Sciatic nerve (tissue), 2 donors: ENCODE data around the gene PTPN20. TPM values are rescaled to one million over a fixed set of nuclear protein-coding genes. Genes with fewer than 3 reads are reported as not detected.

Experiments
- ATAC-seq: fragments of 200-7000 bp; cut with Tn5 transposase; one replicate; pipeline ENCODE4 v1.9.1; 2020; ENCODE audit warnings: mild to moderate bottlenecking, moderate library complexity
- DNase-seq: peaks from one replicate; pipeline ENCODE4 v3.0.0-alpha.2; 2020; ENCODE audit warnings: low spot score
- intact Hi-C: fragments of 100-400 bp; cut with DNase I; formaldehyde crosslinking; loops from one replicate; pipeline ENCODE4 v1.14.2; 2022
- total RNA-seq: library from RNA; stranded (reverse); fragmentation: NEBNext Ultra II Directional; extraction: Animal tissue kit (Norgen Biotek cat#: 25700); gene quantifications from one replicate; pipeline ENCODE4 v1.2.1, GENCODE V29; 2021
- donor health status: DM: no; HTN: no; CAD: no.
- donor health status: DM: no; HTN: no; CAD: no.

PTPN20 gene
- total RNA-seq, 1 donor from 2014 or later = 5.3 TPM

GRCh38 chr10:47028466-47028865, 117.2 kb downstream of the PTPN20 start:
- DNase-seq = peak; percentile 38
- ATAC-seq = no peak
- intact Hi-C loops = no loop called here

GRCh38 chr10:47029181-47030009, 118.2 kb downstream of the PTPN20 start:
- intact Hi-C loops = no loop called here
- ATAC-seq = no peak

GRCh38 chr10:47030191-47030703, 119.0 kb downstream of the PTPN20 start:
- intact Hi-C loops = no loop called here
- DNase-seq = peak; percentile 48
- peak; percentile 43 for ATAC-seq

More at GRCh38 chr10:47029181-47030009, 118.2 kb downstream of the PTPN20 start:
- DNase-seq = peak; percentile 44

GRCh38 chr10:47031211-47031900, 120.1 kb downstream of the PTPN20 start:
- peak; percentile 61 for DNase-seq
- peak; percentile 58 for ATAC-seq
- intact Hi-C loops = no loop called here

- DNase-seq = peak; percentile 53
- intact Hi-C loops = no loop called here
- peak; percentile 79 for ATAC-seq
These were observed 120.8 kb downstream of the PTPN20 start for GRCh38 chr10:47031901-47032465.

- intact Hi-C loops = no loop called here
- DNase-seq (peak; percentile 18), ATAC-seq (no peak)
These were observed 121.9 kb downstream of the PTPN20 start for GRCh38 chr10:47033081-47033480.

- DNase-seq (peak; percentile 42), ATAC-seq (no peak)
- intact Hi-C loops = no loop called here
These were observed 122.5 kb downstream of the PTPN20 start for GRCh38 chr10:47033541-47034270.

GRCh38 chr10:47034441-47035051, 123.3 kb downstream of the PTPN20 start:
- DNase-seq (peak; percentile 27), ATAC-seq (no peak)
- intact Hi-C loops = no loop called here

GRCh38 chr10:47035171-47035818, 124.1 kb downstream of the PTPN20 start:
- ATAC-seq = no peak
- intact Hi-C loops = no loop called here
- peak; percentile 25 for DNase-seq

GRCh38 chr10:47035819-47036337, 124.7 kb downstream of the PTPN20 start:
- peak; percentile 28 for DNase-seq
- ATAC-seq = no peak
- intact Hi-C loops = no loop called here

GRCh38 chr10:47036771-47037170, 125.5 kb downstream of the PTPN20 start:
- DNase-seq = peak; percentile 21
- intact Hi-C loops = no loop called here

GRCh38 chr10:47037654-47038425, 126.6 kb downstream of the PTPN20 start:
- DNase-seq = peak; percentile 38
- no peak for ATAC-seq
- intact Hi-C loops = no loop called here

More at GRCh38 chr10:47036771-47037170, 125.5 kb downstream of the PTPN20 start:
- ATAC-seq = no peak

GRCh38 chr10:47038881-47039561, 127.8 kb downstream of the PTPN20 start:
- ATAC-seq (no peak), DNase-seq (peak; percentile 19)
- intact Hi-C loops = no loop called here

GRCh38 chr10:47039562-47039913, 128.3 kb downstream of the PTPN20 start:
- DNase-seq (peak; percentile 36), ATAC-seq (no peak)
- intact Hi-C loops = no loop called here

- ATAC-seq = no peak
- peak; percentile 40 for DNase-seq
These were observed 128.8 kb downstream of the PTPN20 start for GRCh38 chr10:47040041-47040491.

GRCh38 chr10:47040681-47041080, 129.5 kb downstream of the PTPN20 start:
- DNase-seq (no peak), ATAC-seq (no peak)
- intact Hi-C loops = no loop called here

More at GRCh38 chr10:47040041-47040491, 128.8 kb downstream of the PTPN20 start:
- intact Hi-C loops = no loop called here
